Fibroblast of skin of abdomen (primary cell): ENCODE results near the gene INPP5E.

Experiments
- DNase-seq: peaks from one replicate; pipeline ENCODE4 v3.0.0-alpha.2; 2013

The INPP5E gene

GRCh38 chr9:136381311-136381710, 58.3 kb downstream of the INPP5E start:
- DNase-seq, result no peak

GRCh38 chr9:136380381-136380780, 59.3 kb downstream of the INPP5E start:
- DNase-seq, result no peak

- no peak for DNase-seq
Observed at GRCh38 chr9:136379891-136380290, 59.8 kb downstream of the INPP5E start.

GRCh38 chr9:136379401-136379800, 60.2 kb downstream of the INPP5E start:
- no peak for DNase-seq

- no peak for DNase-seq
Observed at GRCh38 chr9:136379003-136379287, 60.7 kb downstream of the INPP5E start.
